Activated naive CD8-positive, alpha-beta T cell treated with anti-CD3 and anti-CD28 coated beads for 36 hours (primary cell): ENCODE data around the gene TSEN34. TPM values are rescaled to one million over a fixed set of nuclear protein-coding genes. Genes with fewer than 3 reads are reported as not detected.
"Not testable (repeated sequence)": the region's sequence is repeated elsewhere in the genome, so short reads cannot be mapped to it uniquely, and the experiment has no call there.

Experiments used
- DNase-seq: peaks from one replicate; pipeline ENCODE4 v3.0.0; 2021
- H3K27ac Mint-ChIP-seq: one replicate; pipeline ENCODE4 v1.8.0; 2022; ENCODE audit warnings: mild to moderate bottlenecking, moderate library complexity, mixed read lengths
- H3K27me3 Mint-ChIP-seq: one replicate; pipeline ENCODE4 v1.8.0; 2022; ENCODE audit warnings: mild to moderate bottlenecking, mixed read lengths
- H3K36me3 Mint-ChIP-seq: one replicate; pipeline ENCODE4 v1.8.0; 2021; ENCODE audit warnings: mild to moderate bottlenecking, mixed read lengths
- H3K4me1 Mint-ChIP-seq: one replicate; pipeline ENCODE4 v1.8.0; 2021; ENCODE audit warnings: mixed read lengths
- H3K4me3 Mint-ChIP-seq: one replicate; pipeline ENCODE4 v1.8.0; 2022; ENCODE audit warnings: mild to moderate bottlenecking, moderate library complexity, mixed read lengths
- H3K9me3 Mint-ChIP-seq: one replicate; pipeline ENCODE4 v1.8.0; 2022; ENCODE audit warnings: mixed read lengths
- total RNA-seq, 2 experiments: library from RNA; stranded (reverse); gene quantifications; one replicate each; pipeline ENCODE4 v1.2.3, GENCODE V29; 2021

Gene TSEN34
- total RNA-seq, 2 experiments from 2014 or later = 15.5 to 16.4 TPM

DNA sequence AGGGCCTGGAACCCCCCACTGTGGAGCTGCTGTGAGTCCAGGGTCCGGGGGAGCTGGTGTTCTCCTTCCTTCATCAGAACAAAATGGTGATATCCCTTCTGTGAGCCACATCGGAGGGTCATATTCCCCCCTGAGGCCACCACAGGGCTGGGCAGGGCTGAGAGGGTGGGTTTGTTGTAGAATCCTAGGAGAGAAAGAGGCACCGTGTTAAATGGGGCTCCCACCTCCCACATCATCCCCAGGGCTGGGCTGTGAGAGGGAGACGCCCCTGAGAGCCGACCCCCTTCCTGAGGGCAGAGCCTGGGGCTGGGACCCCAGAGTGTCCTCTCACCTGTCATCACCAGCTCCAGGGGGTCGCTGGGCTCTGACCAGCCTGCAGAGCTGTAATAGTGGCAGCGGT, 30.8 kb downstream of the TSEN34 start:
- H3K9me3 Mint-ChIP-seq, H3K4me1 Mint-ChIP-seq, DNase-seq, H3K36me3 Mint-ChIP-seq, H3K27me3 Mint-ChIP-seq, H3K4me3 Mint-ChIP-seq, H3K27ac Mint-ChIP-seq: not testable (repeated sequence)

- H3K4me1 Mint-ChIP-seq, H3K36me3 Mint-ChIP-seq, H3K9me3 Mint-ChIP-seq, H3K4me3 Mint-ChIP-seq, DNase-seq, H3K27me3 Mint-ChIP-seq, H3K27ac Mint-ChIP-seq: not testable (repeated sequence)
These were observed 31.6 kb downstream of the TSEN34 start, which contains the start of gene LILRB3 for GRCh38 chr19:54222474-54223276. Gene LILRB3 (minus strand): TSS chr19:54223007. CDS start chr19:54222976, 31 bp downstream.

DNA sequence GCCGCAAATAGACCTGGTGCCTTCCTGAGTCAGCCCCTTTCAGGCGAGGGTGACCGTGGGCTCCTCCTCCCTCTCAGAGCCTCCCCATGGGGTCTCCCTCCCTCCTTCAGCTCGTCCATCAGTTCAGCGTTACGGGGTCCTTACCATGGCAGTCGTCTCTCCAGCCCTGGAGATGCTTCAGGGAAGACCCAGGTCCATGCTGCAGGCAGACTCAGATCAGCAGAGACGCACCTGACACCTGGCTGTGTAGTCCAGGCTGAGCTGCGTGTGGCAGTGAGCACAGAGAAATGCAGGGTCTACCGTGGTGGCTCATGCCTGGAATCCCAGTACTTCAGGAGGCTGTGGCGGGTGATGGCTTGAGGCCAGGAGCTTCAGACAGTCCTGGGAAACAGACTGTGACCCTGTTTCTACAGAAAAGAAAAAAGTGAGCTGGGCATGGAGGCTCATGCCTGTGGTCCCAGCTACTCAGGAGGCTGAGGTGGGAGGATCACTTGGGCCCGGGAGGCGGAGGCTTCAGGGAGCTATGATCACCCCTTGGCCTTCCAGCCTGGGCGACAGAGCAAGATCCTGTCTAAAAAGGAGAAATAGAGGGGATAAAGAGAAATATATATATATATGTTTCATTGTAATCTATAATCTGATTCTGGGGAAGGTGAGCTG, 32.3 kb downstream of the TSEN34 start:
- H3K36me3 Mint-ChIP-seq, DNase-seq, H3K4me1 Mint-ChIP-seq, H3K9me3 Mint-ChIP-seq, H3K4me3 Mint-ChIP-seq, H3K27ac Mint-ChIP-seq, H3K27me3 Mint-ChIP-seq: not testable (repeated sequence)

DNA sequence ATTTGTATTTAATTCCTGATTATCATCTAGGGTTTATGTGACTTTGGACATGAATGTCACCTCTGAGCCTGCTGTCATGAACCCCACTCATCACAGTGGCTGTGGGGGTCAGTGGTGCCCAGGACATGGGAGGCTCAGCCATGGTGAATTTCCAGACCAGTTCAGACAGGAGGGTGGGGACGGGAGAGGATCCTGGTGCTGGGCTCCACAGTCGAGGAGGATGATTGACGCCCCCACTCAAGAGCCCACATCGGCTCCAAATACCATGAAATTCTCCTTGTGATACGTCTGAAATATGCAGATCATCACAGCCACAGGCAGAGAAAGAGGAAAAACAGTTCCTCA, 32.8 kb downstream of the TSEN34 start:
- not testable (repeated sequence) for H3K36me3 Mint-ChIP-seq, H3K4me3 Mint-ChIP-seq, H3K27ac Mint-ChIP-seq, H3K9me3 Mint-ChIP-seq, DNase-seq, H3K4me1 Mint-ChIP-seq, H3K27me3 Mint-ChIP-seq

DNA sequence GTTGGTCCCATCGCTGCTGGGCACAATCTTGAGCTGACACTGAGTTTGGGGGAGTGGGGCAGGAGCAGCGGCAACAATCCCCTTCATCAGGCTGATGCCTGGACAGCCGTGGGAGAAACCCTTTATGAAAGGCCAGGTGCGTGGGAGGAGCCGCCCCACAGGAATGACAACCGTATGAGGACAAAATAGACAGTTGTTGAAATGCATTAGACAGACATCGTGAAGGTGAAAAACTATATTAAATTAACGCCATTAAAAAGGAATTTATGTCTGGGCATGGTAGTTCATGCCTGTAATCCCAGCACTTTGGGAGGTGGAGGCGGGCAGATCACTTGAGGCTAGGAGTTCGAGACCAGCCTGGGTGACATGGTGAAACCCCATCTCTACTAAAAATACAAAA, 33.5 kb downstream of the TSEN34 start:
- peaks cover 12% of the 10 kb centered on the region for H3K27me3 Mint-ChIP-seq
- not testable (repeated sequence) for H3K4me1 Mint-ChIP-seq, H3K4me3 Mint-ChIP-seq, H3K9me3 Mint-ChIP-seq, H3K36me3 Mint-ChIP-seq, H3K27ac Mint-ChIP-seq, DNase-seq

- Mint-ChIP-seq H3K27ac (no peak overlapping the region), H3K4me1 (peaks cover 7% of the 10 kb centered on the region), H3K4me3 (no peak overlapping the region), H3K36me3 (no peaks in the 10 kb centered on the region), H3K9me3 (no peaks in the 10 kb centered on the region), H3K27me3 (peaks cover 29% of the 10 kb centered on the region)
- DNase-seq = no peak
These were observed 38.0 kb downstream of the TSEN34 start for GRCh38 chr19:54229146-54229545.

DNA sequence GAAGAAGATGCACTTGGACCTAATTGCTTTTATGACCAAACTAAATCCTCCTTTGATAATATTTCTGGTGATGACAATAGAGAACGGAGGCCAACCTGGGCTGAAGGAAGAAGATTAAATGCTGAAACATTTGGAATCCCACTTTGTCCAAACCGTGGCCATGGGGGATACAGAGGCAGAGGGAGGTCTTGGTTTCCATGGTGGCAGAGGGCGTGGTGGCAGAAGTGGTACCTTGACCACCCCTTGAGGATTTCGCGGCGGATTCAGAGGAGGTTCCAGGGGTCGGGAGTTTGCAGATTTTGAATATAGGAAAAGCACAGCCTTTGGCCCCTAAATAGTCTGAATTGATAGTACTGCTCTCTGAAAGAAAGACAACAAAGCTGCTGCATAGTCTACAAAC, 38.9 kb downstream of the TSEN34 start:
- H3K36me3 Mint-ChIP-seq = no peaks in the 10 kb centered on the region
- no peak for DNase-seq
- H3K9me3 Mint-ChIP-seq = no peaks in the 10 kb centered on the region
- H3K4me3 Mint-ChIP-seq = no peak overlapping the region
- H3K27me3 Mint-ChIP-seq = peaks cover 38% of the 10 kb centered on the region
- H3K27ac Mint-ChIP-seq = no peak overlapping the region
- peaks cover 7% of the 10 kb centered on the region for H3K4me1 Mint-ChIP-seq

DNA sequence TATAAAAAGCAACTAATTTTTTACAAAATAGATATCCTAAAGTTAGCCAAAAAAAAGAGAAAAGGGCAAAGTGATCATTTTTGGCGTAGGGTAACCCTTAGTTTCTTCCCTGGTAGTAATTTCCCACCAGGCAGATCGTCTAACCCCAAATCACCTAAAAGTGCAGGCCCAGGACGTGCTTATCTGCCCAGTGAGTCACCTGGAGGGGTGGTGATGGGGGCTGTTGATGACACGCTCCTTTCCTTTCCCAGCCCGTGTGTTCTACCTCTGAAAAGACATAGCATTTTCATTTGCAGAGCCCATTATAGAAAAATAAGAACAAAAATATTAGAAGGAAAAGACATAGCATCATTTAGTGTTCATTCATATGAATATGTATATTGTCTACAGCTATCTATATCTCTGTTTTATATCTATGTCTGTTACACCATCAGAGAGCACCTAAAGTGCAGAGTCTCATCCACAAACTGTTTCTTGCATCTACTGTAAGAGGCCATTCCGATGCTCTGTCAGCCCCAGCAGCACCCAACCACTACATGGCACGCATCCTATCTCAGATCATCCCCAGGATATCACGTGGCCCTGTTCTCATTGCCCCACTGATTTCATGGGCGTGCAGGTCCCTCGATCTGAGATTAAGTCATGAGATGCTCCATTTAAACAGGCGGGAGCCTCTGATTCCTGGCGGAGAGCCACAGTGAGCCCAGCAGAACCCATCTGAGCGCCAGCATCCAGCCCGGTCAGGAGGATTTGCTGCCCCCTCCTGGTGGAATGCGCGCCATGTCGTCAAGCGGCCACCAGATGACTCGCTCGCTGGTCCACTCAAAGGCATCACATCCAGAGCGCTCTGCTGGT, 40.2 kb downstream of the TSEN34 start:
- Mint-ChIP-seq H3K4me3 (no peak overlapping the region), H3K9me3 (no peaks in the 10 kb centered on the region), H3K36me3 (no peaks in the 10 kb centered on the region)

GRCh38 chr19:54233941-54234340, 42.8 kb downstream of the TSEN34 start:
- Mint-ChIP-seq H3K4me1 (peaks cover 7% of the 10 kb centered on the region), H3K27ac (no peak overlapping the region), H3K27me3 (peaks cover 42% of the 10 kb centered on the region), H3K4me3 (no peak overlapping the region), H3K9me3 (no peaks in the 10 kb centered on the region), H3K36me3 (no peaks in the 10 kb centered on the region)
- no peak for DNase-seq

More for the DNA sequence above, 40.2 kb downstream of the TSEN34 start:
- peak; percentile 79 for DNase-seq
- Mint-ChIP-seq H3K4me1 (peaks cover 7% of the 10 kb centered on the region), H3K27me3 (peaks cover 38% of the 10 kb centered on the region), H3K27ac (no peak overlapping the region)

DNA sequence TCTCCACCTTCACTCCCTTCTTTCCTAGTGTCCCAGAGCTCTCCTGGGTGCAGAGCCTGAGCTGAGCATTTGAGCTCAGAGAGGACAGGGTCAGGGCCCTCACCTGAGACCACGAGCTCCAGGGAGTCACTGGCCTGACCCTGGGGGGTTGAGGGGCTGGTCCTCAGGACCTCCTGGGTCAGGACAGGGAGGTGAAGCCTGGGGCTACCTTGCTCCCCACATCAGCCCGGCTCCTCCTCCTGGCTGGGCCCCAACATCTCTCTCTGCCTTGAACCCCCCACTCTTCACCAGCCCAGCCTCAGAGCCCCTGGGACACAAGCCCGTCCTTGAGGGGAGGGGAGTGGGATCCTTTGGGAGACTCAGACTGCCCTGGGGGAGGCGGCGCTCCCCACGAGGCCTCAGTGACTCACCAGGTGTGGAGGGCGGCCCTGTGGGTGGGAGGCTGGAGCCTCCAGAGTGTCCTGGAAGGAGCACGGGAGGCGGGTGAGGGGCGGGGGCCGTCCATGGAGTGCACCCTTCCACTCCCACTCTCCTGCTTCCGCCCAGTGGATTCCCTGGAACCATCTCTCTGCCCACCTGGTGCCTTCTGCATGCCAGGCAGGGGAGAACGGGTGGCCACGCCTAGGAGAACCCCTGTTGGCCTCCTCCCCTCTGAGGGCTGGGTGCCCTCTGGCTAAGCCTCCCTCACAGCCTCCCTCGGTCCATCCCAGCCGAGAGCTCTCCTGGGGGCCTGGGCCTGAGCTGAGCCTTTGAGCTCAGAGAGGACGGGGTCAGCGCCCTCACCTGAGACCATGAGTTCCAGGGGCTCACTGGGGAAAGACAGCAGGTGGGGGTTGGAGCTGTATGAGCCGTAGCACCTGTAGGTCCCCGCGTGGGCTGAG, 48.6 kb downstream of the TSEN34 start:
- H3K4me3 Mint-ChIP-seq = not testable (repeated sequence)
- peaks cover 11% of the 10 kb centered on the region for H3K27me3 Mint-ChIP-seq

DNA sequence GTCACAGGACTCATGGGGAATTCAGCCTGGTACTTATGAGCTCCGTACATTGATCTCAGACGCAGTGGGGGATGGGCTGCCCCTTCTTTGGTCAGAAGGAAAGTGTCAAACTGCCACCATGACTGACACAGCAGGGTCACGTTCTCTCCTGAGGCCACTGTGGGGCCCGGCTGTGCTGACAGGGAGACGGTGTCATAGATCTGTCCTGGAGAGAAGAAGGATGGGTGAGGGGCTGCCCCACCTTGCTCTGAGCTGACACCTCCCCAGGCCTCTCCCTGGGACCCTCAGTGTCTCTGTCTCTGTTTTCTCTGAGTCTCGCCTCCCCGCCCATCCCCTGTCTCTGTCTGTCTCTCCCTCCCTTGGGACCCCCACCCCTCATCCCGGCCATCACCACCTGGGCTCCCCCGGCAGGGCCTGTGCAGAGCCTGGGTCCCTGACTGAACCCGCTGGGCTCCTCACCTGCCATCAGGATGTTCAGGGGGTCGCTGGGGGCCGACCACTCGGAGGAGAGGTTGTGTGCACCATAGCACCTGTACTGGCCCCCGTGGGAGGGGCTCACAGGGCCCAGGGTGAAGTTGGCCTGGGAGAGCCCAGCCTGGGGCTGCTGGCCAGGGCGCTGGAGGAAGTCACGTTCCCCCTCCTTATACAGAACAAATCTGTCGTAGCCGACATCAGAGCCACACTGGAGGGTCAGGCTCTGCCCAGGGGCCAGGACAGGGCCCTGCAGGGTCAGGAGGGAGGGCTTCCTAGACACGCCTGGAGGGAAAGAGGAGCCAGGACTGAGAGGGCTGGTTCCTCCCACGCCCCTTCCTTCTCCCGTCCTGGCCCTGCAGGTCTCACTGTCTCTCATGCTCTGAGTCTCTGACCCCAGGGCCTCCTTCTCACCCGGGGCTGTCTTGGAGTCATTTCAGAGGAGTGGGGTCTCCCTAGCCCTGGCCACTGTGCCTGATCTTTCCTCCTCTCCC, 49.5 kb downstream of the TSEN34 start:
- H3K27me3 Mint-ChIP-seq = peaks cover 10% of the 10 kb centered on the region
- DNase-seq, H3K27ac Mint-ChIP-seq, H3K4me1 Mint-ChIP-seq, H3K4me3 Mint-ChIP-seq, H3K9me3 Mint-ChIP-seq, H3K36me3 Mint-ChIP-seq: not testable (repeated sequence)

More for the DNA sequence above, 48.6 kb downstream of the TSEN34 start:
- not testable (repeated sequence) for H3K4me1 Mint-ChIP-seq, H3K9me3 Mint-ChIP-seq, H3K36me3 Mint-ChIP-seq, H3K27ac Mint-ChIP-seq, DNase-seq

DNA sequence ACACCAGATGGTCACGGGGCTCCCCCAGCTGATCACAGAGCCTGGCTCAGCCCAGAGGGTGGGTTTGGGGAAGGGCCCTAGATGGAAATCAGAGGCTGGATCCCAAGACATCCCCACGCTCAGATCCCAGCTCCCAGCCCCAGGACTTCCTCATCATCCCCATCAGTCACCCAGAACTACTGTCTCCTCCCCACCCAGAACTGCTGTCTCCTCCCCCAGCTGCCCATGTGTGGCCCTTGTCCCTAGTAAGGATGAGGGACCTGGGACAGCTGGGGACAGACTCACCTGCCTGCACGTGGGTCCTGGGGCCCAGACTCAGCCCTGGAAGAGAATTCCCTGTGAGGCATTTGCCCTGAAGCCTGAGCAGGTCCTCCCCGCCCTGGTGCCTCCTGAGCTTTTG, 51.1 kb downstream of the TSEN34 start:
- peaks cover 10% of the 10 kb centered on the region for H3K27me3 Mint-ChIP-seq
- not testable (repeated sequence) for H3K4me3 Mint-ChIP-seq, DNase-seq, H3K4me1 Mint-ChIP-seq, H3K27ac Mint-ChIP-seq, H3K9me3 Mint-ChIP-seq, H3K36me3 Mint-ChIP-seq

DNA sequence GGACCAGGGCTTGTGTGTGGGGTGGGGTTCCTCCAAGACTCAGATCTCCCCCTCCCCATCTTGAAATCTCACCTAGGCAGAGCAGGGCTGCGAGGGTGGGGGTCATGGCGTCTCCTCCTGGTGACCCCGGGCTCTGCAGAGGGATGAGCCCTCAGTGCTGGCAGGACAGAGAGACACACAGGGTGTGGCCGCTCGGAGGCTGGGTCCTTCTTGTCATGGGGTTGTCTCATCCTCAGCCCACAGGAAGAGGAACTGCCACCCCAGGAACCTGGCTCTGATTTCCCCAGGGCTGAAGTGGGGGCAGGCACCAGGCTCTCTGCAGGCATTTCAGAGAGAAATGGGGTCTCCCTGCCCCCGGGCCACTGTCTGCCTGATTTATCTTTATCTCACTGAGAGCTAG, 51.5 kb downstream of the TSEN34 start, which contains the start of gene LILRA6:
Gene LILRA6, minus strand, starts transcription at position 145 of the 400 bp plus-strand sequence.
- H3K27me3 Mint-ChIP-seq = peaks cover 10% of the 10 kb centered on the region
- H3K9me3 Mint-ChIP-seq, H3K36me3 Mint-ChIP-seq, H3K4me3 Mint-ChIP-seq, DNase-seq, H3K27ac Mint-ChIP-seq, H3K4me1 Mint-ChIP-seq: not testable (repeated sequence)
